ENCODE measurements around the gene SCYGR2.
"Not testable (repeated sequence)": the region's sequence is repeated elsewhere in the genome, so short reads cannot be mapped to it uniquely, and the experiment has no call there.

The SCYGR2 gene

DNA sequence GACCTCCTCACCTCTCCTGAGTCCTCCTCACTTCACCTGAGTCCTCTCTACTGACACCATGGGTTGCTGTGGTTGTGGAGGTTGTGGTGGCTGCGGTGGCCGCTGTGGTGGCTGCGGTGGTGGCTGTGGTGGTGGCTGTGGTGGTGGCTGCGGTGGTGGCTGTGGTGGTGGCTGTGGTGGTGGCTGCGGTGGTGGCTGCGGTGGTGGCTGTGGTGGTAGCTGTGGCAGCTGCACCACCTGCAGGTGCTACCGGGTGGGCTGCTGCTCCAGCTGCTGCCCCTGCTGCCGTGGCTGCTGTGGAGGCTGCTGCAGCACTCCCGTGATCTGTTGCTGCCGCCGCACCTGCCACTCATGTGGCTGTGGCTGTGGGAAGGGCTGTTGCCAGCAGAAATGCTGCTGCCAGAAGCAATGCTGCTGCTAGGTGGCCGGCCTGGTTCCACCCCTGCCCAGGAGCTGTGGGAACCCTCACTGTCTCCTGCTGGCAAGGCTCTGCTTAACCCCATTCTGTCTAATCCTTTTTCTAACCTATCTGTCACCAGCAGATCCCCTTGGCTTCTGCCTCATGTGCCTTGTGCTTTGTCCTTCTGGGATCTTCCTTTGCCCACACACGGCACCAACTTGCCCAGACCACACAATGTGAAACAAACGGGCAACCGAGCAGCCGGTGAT is at the start of gene SCYGR2:
SCYGR2 (plus strand) TSS at position 59 of the 669 bp plus-strand sequence; CDS start at position 59, 0 bp downstream.
- not testable (repeated sequence) for H3K79me2 ChIP-seq (ENCODE audit: control insufficient read depth, insufficient read depth, low read length, unreplicated experiment); H3K27me3 ChIP-seq (ENCODE audit: insufficient read depth, low read length); H2AFZ ChIP-seq (ENCODE audit: low read length, unreplicated experiment); H3K4me1 ChIP-seq (ENCODE audit: control insufficient read depth, insufficient read depth, low read length, unreplicated experiment); H3K36me3 ChIP-seq (ENCODE audit: insufficient read depth, low read length); H3K4me3 ChIP-seq (ENCODE audit: low read depth, low read length); H3K27ac ChIP-seq (ENCODE audit: low read depth, low read length)

DNA sequence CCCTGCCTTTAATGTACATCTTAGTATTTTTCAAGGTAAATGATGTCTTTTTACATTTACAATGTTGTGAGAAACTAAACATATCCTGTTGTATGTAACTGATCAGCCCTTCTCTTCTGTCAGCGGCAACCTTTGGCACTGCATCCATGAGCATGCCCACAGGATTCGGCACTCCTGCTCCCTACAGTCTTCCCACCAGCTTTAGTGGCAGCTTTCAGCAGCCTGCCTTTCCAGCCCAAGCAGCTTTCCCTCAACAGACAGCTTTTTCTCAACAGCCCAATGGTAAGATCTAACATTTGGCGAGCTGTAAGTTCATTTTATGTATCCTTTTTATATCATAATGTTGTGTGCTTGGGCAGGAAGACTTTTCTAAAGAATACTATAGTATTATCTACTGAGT is 46.9 kb upstream of the SCYGR2 start:
- Histone ChIP-seq H3K27ac (ENCODE audit: low read depth, low read length) (no peak overlapping the region), H3K4me1 (ENCODE audit: control insufficient read depth, insufficient read depth, low read length, unreplicated experiment) (no peaks in the 10 kb centered on the region), H3K27me3 (ENCODE audit: insufficient read depth, low read length) (no peaks in the 10 kb centered on the region), H3K4me3 (ENCODE audit: low read depth, low read length) (no peak overlapping the region), H3K36me3 (ENCODE audit: insufficient read depth, low read length) (peaks cover 7% of the 10 kb centered on the region; the same call in 1 of the 2 replicates), H3K79me2 (ENCODE audit: control insufficient read depth, insufficient read depth, low read length, unreplicated experiment) (no peaks in the 10 kb centered on the region), H2AFZ (ENCODE audit: low read length, unreplicated experiment) (no peak overlapping the region)

- Histone ChIP-seq H2AFZ (ENCODE audit: low read length, unreplicated experiment) (no peak overlapping the region), H3K79me2 (ENCODE audit: control insufficient read depth, insufficient read depth, low read length, unreplicated experiment) (no peaks in the 10 kb centered on the region), H3K4me1 (ENCODE audit: control insufficient read depth, insufficient read depth, low read length, unreplicated experiment) (no peaks in the 10 kb centered on the region), H3K27me3 (ENCODE audit: insufficient read depth, low read length) (no peaks in the 10 kb centered on the region), H3K36me3 (ENCODE audit: insufficient read depth, low read length) (0 out of 2 replicates have a peak, but pooled peaks cover 2% of the 10 kb centered on the region), H3K4me3 (ENCODE audit: low read depth, low read length) (no peak overlapping the region), H3K27ac (ENCODE audit: low read depth, low read length) (no peak overlapping the region)
Measured at GRCh38 chr2:227562581-227562980, 36.1 kb upstream of the SCYGR2 start.

- Histone ChIP-seq H3K27me3 (ENCODE audit: insufficient read depth, low read length) (no peaks in the 10 kb centered on the region), H2AFZ (ENCODE audit: low read length, unreplicated experiment) (no peak overlapping the region), H3K4me3 (ENCODE audit: low read depth, low read length) (no peak overlapping the region), H3K79me2 (ENCODE audit: control insufficient read depth, insufficient read depth, low read length, unreplicated experiment) (no peaks in the 10 kb centered on the region), H3K27ac (ENCODE audit: low read depth, low read length) (no peak overlapping the region), H3K4me1 (ENCODE audit: control insufficient read depth, insufficient read depth, low read length, unreplicated experiment) (no peaks in the 10 kb centered on the region), H3K36me3 (ENCODE audit: insufficient read depth, low read length) (no peaks in the 10 kb centered on the region)
Measured at GRCh38 chr2:227565080-227565479, 33.6 kb upstream of the SCYGR2 start.

DNA sequence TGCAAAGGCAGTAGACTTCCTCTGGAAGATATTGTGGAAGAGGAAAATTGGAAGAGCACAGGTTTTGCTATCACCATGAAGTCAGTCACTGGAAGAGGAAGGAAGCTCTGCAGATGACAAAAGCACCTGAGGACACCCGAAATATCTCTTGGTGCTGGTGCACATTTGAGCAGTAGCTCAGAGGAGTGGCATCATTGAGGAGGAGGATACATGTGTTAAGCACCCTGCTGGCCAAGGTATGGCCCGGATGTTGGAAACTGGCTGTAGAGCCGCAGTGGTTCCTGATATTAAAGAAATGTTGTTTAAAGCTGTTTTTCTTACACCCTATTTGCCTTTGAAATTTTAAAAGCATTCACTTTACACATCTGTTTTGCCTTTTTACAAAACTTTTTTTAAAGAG is 32.7 kb upstream of the SCYGR2 start:
- H3K79me2 ChIP-seq (ENCODE audit: control insufficient read depth, insufficient read depth, low read length, unreplicated experiment), result no peaks in the 10 kb centered on the region
- H3K4me1 ChIP-seq (ENCODE audit: control insufficient read depth, insufficient read depth, low read length, unreplicated experiment), result no peaks in the 10 kb centered on the region
- H3K36me3 ChIP-seq (ENCODE audit: insufficient read depth, low read length), result no peaks in the 10 kb centered on the region
- no peak overlapping the region for H2AFZ ChIP-seq (ENCODE audit: low read length, unreplicated experiment)
- no peak overlapping the region for H3K27ac ChIP-seq (ENCODE audit: low read depth, low read length)
- no peaks in the 10 kb centered on the region for H3K27me3 ChIP-seq (ENCODE audit: insufficient read depth, low read length)
- no peak overlapping the region for H3K4me3 ChIP-seq (ENCODE audit: low read depth, low read length)

GRCh38 chr2:227568852-227569169 is 29.9 kb upstream of the SCYGR2 start:
- H2AFZ ChIP-seq (ENCODE audit: low read length, unreplicated experiment), result no peak overlapping the region
- no peaks in the 10 kb centered on the region for H3K36me3 ChIP-seq (ENCODE audit: insufficient read depth, low read length)
- no peaks in the 10 kb centered on the region for H3K4me1 ChIP-seq (ENCODE audit: control insufficient read depth, insufficient read depth, low read length, unreplicated experiment)
- H3K4me3 ChIP-seq (ENCODE audit: low read depth, low read length), result no peak overlapping the region
- no peaks in the 10 kb centered on the region for H3K27me3 ChIP-seq (ENCODE audit: insufficient read depth, low read length)
- no peak overlapping the region for H3K27ac ChIP-seq (ENCODE audit: low read depth, low read length)
- no peaks in the 10 kb centered on the region for H3K79me2 ChIP-seq (ENCODE audit: control insufficient read depth, insufficient read depth, low read length, unreplicated experiment)

- H3K36me3 ChIP-seq (ENCODE audit: insufficient read depth, low read length), result no peaks in the 10 kb centered on the region
- H3K79me2 ChIP-seq (ENCODE audit: control insufficient read depth, insufficient read depth, low read length, unreplicated experiment), result no peaks in the 10 kb centered on the region
- no peaks in the 10 kb centered on the region for H3K4me1 ChIP-seq (ENCODE audit: control insufficient read depth, insufficient read depth, low read length, unreplicated experiment)
- no peak overlapping the region for H3K4me3 ChIP-seq (ENCODE audit: low read depth, low read length)
- H3K27me3 ChIP-seq (ENCODE audit: insufficient read depth, low read length), result no peaks in the 10 kb centered on the region
- H2AFZ ChIP-seq (ENCODE audit: low read length, unreplicated experiment), result no peak overlapping the region
- no peak overlapping the region for H3K27ac ChIP-seq (ENCODE audit: low read depth, low read length)
Measured at GRCh38 chr2:227570615-227571014, 28.1 kb upstream of the SCYGR2 start.

DNA sequence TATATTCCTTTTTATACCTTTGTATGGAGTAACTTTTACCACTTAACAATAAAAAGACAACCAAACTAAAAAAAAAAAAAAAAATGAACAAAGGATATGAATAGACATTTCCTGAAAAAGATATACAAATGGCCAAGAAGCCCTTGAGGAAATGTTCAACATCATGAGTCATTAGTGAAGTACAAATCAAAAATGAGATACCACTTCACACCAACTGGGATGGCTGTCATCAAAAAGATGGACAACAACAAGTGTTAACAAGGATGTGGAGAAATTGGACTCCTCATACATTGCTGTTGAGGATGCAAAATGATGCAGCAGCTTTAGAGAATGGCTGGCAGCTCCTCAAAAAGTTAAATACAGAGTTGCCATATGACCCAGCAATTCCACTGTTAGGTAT is 22.6 kb upstream of the SCYGR2 start:
- H3K79me2 ChIP-seq (ENCODE audit: control insufficient read depth, insufficient read depth, low read length, unreplicated experiment), result no peaks in the 10 kb centered on the region
- H3K27me3 ChIP-seq (ENCODE audit: insufficient read depth, low read length), result no peaks in the 10 kb centered on the region
- no peaks in the 10 kb centered on the region for H3K36me3 ChIP-seq (ENCODE audit: insufficient read depth, low read length)
- H3K4me3 ChIP-seq (ENCODE audit: low read depth, low read length), result no peak overlapping the region
- no peaks in the 10 kb centered on the region for H3K4me1 ChIP-seq (ENCODE audit: control insufficient read depth, insufficient read depth, low read length, unreplicated experiment)
- H3K27ac ChIP-seq (ENCODE audit: low read depth, low read length), result no peak overlapping the region
- no peak overlapping the region for H2AFZ ChIP-seq (ENCODE audit: low read length, unreplicated experiment)

DNA sequence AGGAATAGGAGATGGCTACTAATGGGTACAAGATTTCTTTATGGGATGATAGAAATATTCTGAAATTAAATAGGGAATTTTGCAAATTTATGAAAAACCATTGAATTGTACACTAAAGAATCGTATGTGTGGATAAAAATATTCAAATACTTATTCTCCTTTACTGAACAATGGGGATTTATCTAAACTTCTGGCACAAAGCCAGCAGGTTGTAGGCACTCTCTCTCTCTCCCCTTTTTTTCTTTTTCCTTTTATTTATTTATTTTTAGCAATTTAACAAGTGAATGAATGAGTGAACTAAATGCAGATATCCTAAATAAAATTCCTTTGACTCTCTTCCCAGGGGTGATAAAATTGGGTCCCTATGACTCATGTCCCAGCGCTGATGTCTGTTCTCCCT is 21.9 kb upstream of the SCYGR2 start:
- Histone ChIP-seq H3K27ac (ENCODE audit: low read depth, low read length) (no peak overlapping the region), H3K36me3 (ENCODE audit: insufficient read depth, low read length) (no peaks in the 10 kb centered on the region), H3K4me1 (ENCODE audit: control insufficient read depth, insufficient read depth, low read length, unreplicated experiment) (no peaks in the 10 kb centered on the region), H3K79me2 (ENCODE audit: control insufficient read depth, insufficient read depth, low read length, unreplicated experiment) (no peaks in the 10 kb centered on the region), H3K4me3 (ENCODE audit: low read depth, low read length) (no peak overlapping the region), H3K27me3 (ENCODE audit: insufficient read depth, low read length) (no peaks in the 10 kb centered on the region), H2AFZ (ENCODE audit: low read length, unreplicated experiment) (no peak overlapping the region)

GRCh38 chr2:227577555-227577954 is 21.1 kb upstream of the SCYGR2 start:
- no peaks in the 10 kb centered on the region for H3K79me2 ChIP-seq (ENCODE audit: control insufficient read depth, insufficient read depth, low read length, unreplicated experiment)
- no peak overlapping the region for H3K27ac ChIP-seq (ENCODE audit: low read depth, low read length)
- no peak overlapping the region for H3K4me3 ChIP-seq (ENCODE audit: low read depth, low read length)
- H3K4me1 ChIP-seq (ENCODE audit: control insufficient read depth, insufficient read depth, low read length, unreplicated experiment), result no peaks in the 10 kb centered on the region
- no peaks in the 10 kb centered on the region for H3K27me3 ChIP-seq (ENCODE audit: insufficient read depth, low read length)
- H3K36me3 ChIP-seq (ENCODE audit: insufficient read depth, low read length), result no peaks in the 10 kb centered on the region
- no peak overlapping the region for H2AFZ ChIP-seq (ENCODE audit: low read length, unreplicated experiment)

- H3K79me2 ChIP-seq (ENCODE audit: control insufficient read depth, insufficient read depth, low read length, unreplicated experiment), result no peaks in the 10 kb centered on the region
- no peak overlapping the region for H3K4me3 ChIP-seq (ENCODE audit: low read depth, low read length)
- no peaks in the 10 kb centered on the region for H3K4me1 ChIP-seq (ENCODE audit: control insufficient read depth, insufficient read depth, low read length, unreplicated experiment)
- H3K36me3 ChIP-seq (ENCODE audit: insufficient read depth, low read length), result no peaks in the 10 kb centered on the region
- no peak overlapping the region for H3K27ac ChIP-seq (ENCODE audit: low read depth, low read length)
- H3K27me3 ChIP-seq (ENCODE audit: insufficient read depth, low read length), result no peaks in the 10 kb centered on the region
- no peak overlapping the region for H2AFZ ChIP-seq (ENCODE audit: low read length, unreplicated experiment)
Measured at GRCh38 chr2:227578642-227579041, 20.1 kb upstream of the SCYGR2 start.

Measured in ACC112 (cell line).